Panc1 (cell line): ENCODE measurements around the gene DENND2A. TPM values are rescaled to one million over a fixed set of nuclear protein-coding genes. Genes with fewer than 3 reads are reported as not detected.

Source experiments
- ATAC-seq: fragments of 200-7000 bp; cut with Tn5 transposase; 2 replicates; pipeline ENCODE4 v1.9.1; 2020; ENCODE audit warnings: mild to moderate bottlenecking, moderate library complexity
- BruUV-seq: library from RNA; stranded (reverse); fragments of 400-500 nt; replicated peaks from 2 replicates; lab custom pipeline; 2021; lab: Mats Ljungman, UMichigan
- CTCF ChIA-PET: fragments of 300-600 bp; sonication (Branson Sonifier 250); formaldehyde crosslinking; loops from one replicate; lab custom pipeline; 2022; ENCODE audit warnings: antibody characterized with exemption; lab: Charles Lee
- POLR2A ChIA-PET: fragments of 300-600 bp; sonication (Branson Sonifier 250); formaldehyde crosslinking; loops from one replicate; lab custom pipeline; 2022; ENCODE audit warnings: antibody characterized with exemption; lab: Charles Lee
- DNase-seq: peaks from one replicate; pipeline ENCODE4 v3.0.0-alpha.2; 2010; ENCODE audit warnings: low read depth, low spot score
- H3K27ac ChIP-seq: 2 replicates; pipeline ENCODE4 v1.5.1; 2011; ENCODE audit warnings: mild to moderate bottlenecking, low read length, inconsistent platforms
- H3K27me3 ChIP-seq: fragments of 200-500 bp; sonication (Bioruptor generic); 2 replicates; pipeline ENCODE4 v1.6.0; 2014; ENCODE audit warnings: low read length, inconsistent platforms; ENCODE audit not compliant: control insufficient read depth, insufficient read depth
- H3K36me3 ChIP-seq: fragments of 200-500 bp; sonication (Bioruptor generic); 2 replicates; pipeline ENCODE4 v1.5.1; 2014; ENCODE audit warnings: inconsistent platforms, mild to moderate bottlenecking, low read length, moderate library complexity; ENCODE audit not compliant: control insufficient read depth, insufficient read depth
- H3K4me1 ChIP-seq: 2 replicates; pipeline ENCODE4 v1.5.1; 2011; ENCODE audit warnings: inconsistent platforms, mild to moderate bottlenecking, low read length, moderate library complexity; ENCODE audit not compliant: control insufficient read depth, insufficient read depth
- H3K4me3 ChIP-seq, 2 experiments: 2 replicates each; pipeline ENCODE4 v1.5.1; 2011 to 2012; ENCODE audit warnings: low read depth in 2 of 2, low read length in 2 of 2, mild to moderate bottlenecking in 2 of 2, inconsistent platforms in 1 of 2, moderate library complexity in 1 of 2
- H3K9me3 ChIP-seq: fragments of 200-500 bp; sonication (Bioruptor generic); 2 replicates; pipeline ENCODE4 v1.5.1; 2014; ENCODE audit warnings: low read depth, mild to moderate bottlenecking, inconsistent platforms, low read length, moderate library complexity; ENCODE audit not compliant: control insufficient read depth, insufficient read depth
- CTCF ChIP-seq: fragments of 450-650 bp; IDR thresholded peaks from 2 replicates; pipeline ENCODE4 v1.5.1; 2017; ENCODE audit warnings: mild to moderate bottlenecking
- POLR2AphosphoS5 ChIP-seq: IDR thresholded peaks from 2 replicates; pipeline ENCODE4 v1.6.1; 2012; ENCODE audit warnings: mild to moderate bottlenecking, low read depth, low read length, moderate library complexity
- SIN3A ChIP-seq: IDR thresholded peaks from 2 replicates; pipeline ENCODE4 v1.6.1; 2012; ENCODE audit warnings: low read depth, mild to moderate bottlenecking, low read length, moderate library complexity, borderline replicate concordance; ENCODE audit not compliant: insufficient read depth
- TCF7L2 ChIP-seq: IDR thresholded peaks from 2 replicates; pipeline ENCODE4 v1.6.1; 2011; ENCODE audit warnings: mild to moderate bottlenecking, low read depth, low read length, inconsistent platforms
- in situ Hi-C: cut with HindIII; loops from 2 replicates; pipeline ENCODE4 v1.10.0; 2016; ENCODE audit warnings: low sequenced_read_pairs, low pct_unique_long_range_greater_than_20kb
- intact Hi-C: fragments of 100-400 bp; cut with micrococcal nuclease; formaldehyde crosslinking; loops from one replicate; pipeline ENCODE4 v1.10.0; 2022; ENCODE audit not compliant: unreplicated experiment
- total RNA-seq: library from RNA; stranded (reverse); gene quantifications from one replicate; pipeline ENCODE4 v1.2.1, GENCODE V29; 2021; ENCODE audit not compliant: unreplicated experiment
- TF ChIP-seq, protein P1 (sequence below), 2 experiments: IDR thresholded peaks; 2 replicates each; pipeline ENCODE4 v1.6.1; 2011 to 2012; ENCODE audit warnings: low read depth in 2 of 2, control low read depth in 1 of 2, low read length in 1 of 2, mild to moderate bottlenecking in 1 of 2, moderate library complexity in 1 of 2; ENCODE audit not compliant: insufficient read depth in 1 of 2

Gene DENND2A
- total RNA-seq, 1 experiment from 2014 or later = 1.4 TPM

DNA sequence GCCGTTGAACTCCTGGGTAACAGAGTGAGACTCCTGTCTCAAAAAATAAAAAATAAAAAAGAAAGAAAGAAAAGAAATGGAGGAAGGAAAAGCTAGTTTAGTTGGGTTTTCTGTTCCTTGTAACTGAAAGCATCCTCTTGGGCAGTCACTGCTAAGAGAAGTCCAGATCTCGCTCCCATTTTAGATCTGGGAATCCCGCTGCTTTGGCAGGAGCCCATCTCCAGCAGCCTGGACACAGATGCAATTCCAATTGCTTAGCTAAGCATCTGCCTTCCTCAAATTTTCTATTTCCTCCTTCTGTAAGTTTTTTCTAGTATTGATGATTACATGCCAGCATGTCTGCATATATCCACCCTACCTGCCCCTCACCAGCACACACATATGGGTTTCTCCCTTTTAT, 54.1 kb downstream of the DENND2A start:
- in situ Hi-C loops = no loop called here
- POLR2A ChIA-PET = no interaction called here
- intact Hi-C loops = no loop called here
- H3K9me3 ChIP-seq = no peaks in the 10 kb centered on the region
- H3K4me1 ChIP-seq = no peaks in the 10 kb centered on the region
- DNase-seq = no peak
- no peak for ATAC-seq
- BruUV-seq = no TSS peak
- H3K27me3 ChIP-seq = no peaks in the 10 kb centered on the region
- H3K27ac ChIP-seq = no peak overlapping the region
- H3K36me3 ChIP-seq = no peaks in the 10 kb centered on the region
- CTCF ChIA-PET = no interaction called here
- no peak for TF ChIP-seq POLR2AphosphoS5
- TF ChIP-seq, protein P1, sequence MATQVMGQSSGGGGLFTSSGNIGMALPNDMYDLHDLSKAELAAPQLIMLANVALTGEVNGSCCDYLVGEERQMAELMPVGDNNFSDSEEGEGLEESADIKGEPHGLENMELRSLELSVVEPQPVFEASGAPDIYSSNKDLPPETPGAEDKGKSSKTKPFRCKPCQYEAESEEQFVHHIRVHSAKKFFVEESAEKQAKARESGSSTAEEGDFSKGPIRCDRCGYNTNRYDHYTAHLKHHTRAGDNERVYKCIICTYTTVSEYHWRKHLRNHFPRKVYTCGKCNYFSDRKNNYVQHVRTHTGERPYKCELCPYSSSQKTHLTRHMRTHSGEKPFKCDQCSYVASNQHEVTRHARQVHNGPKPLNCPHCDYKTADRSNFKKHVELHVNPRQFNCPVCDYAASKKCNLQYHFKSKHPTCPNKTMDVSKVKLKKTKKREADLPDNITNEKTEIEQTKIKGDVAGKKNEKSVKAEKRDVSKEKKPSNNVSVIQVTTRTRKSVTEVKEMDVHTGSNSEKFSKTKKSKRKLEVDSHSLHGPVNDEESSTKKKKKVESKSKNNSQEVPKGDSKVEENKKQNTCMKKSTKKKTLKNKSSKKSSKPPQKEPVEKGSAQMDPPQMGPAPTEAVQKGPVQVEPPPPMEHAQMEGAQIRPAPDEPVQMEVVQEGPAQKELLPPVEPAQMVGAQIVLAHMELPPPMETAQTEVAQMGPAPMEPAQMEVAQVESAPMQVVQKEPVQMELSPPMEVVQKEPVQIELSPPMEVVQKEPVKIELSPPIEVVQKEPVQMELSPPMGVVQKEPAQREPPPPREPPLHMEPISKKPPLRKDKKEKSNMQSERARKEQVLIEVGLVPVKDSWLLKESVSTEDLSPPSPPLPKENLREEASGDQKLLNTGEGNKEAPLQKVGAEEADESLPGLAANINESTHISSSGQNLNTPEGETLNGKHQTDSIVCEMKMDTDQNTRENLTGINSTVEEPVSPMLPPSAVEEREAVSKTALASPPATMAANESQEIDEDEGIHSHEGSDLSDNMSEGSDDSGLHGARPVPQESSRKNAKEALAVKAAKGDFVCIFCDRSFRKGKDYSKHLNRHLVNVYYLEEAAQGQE (IDR thresholded peaks at IDR 0.05; ENCODE audit: insufficient read depth in 1 of 2, low read depth in 2 of 2, low read length in 1 of 2) = no peak
- TF ChIP-seq TCF7L2 = no peak
- no peak for TF ChIP-seq SIN3A
- no peak for TF ChIP-seq CTCF
- no peak overlapping the region for H3K4me3 ChIP-seq

GRCh38 chr7:140585333-140585732, 55.3 kb downstream of the DENND2A start:
- H3K36me3 ChIP-seq = no peaks in the 10 kb centered on the region
- intact Hi-C loops = no loop called here
- no peak for TF ChIP-seq CTCF
- TF ChIP-seq POLR2AphosphoS5 = no peak
- TF ChIP-seq TCF7L2 = no peak
- TF ChIP-seq SIN3A = no peak
- TF ChIP-seq, protein P1 (IDR thresholded peaks at IDR 0.05; ENCODE audit: insufficient read depth in 1 of 2, low read depth in 2 of 2, low read length in 1 of 2) = no peak
- H3K4me3 ChIP-seq = no peak overlapping the region
- H3K27ac ChIP-seq = no peak overlapping the region
- DNase-seq (no peak), ATAC-seq (no peak)
- CTCF ChIA-PET = no interaction called here
- H3K27me3 ChIP-seq = no peaks in the 10 kb centered on the region
- no peaks in the 10 kb centered on the region for H3K4me1 ChIP-seq
- no TSS peak for BruUV-seq
- in situ Hi-C loops = no loop called here
- POLR2A ChIA-PET = no interaction called here
- no peaks in the 10 kb centered on the region for H3K9me3 ChIP-seq
